Heart left ventricle (tissue), 16 donors: Measurements from ENCODE around the gene POU3F3. TPM values are rescaled to one million over a fixed set of nuclear protein-coding genes. Genes with fewer than 3 reads are reported as not detected.

ENCODE experiments used
- ATAC-seq, 4 donors: fragments of 200-7000 bp; cut with Tn5 transposase; one replicate each; pipeline ENCODE4 v1.9.1; 2020 to 2022; ENCODE audit warnings: moderate library complexity in 4 of 4, mild to moderate bottlenecking in 3 of 4, moderate number of reproducible peaks in 1 of 4
- DNase-seq, 5 donors: peaks; one replicate each; pipeline ENCODE4 v3.0.0-alpha.2; 2020
- H3K27ac ChIP-seq, 12 donors: fragments of 200-600 bp; sonication (generic) in 4 of 12; one replicate each; pipeline versions ENCODE4 v1.5.0 to v1.8.0; 2016 to 2022; ENCODE audit warnings: mild to moderate bottlenecking in 2 of 12
- H3K27me3 ChIP-seq, 9 donors: fragments of 200-600 bp; sonication (generic) in 2 of 9; one replicate each; pipeline versions ENCODE4 v1.5.1 to v1.8.0; 2016 to 2022; ENCODE audit warnings: mild to moderate bottlenecking in 3 of 9
- H3K36me3 ChIP-seq, 9 donors: fragments of 200-600 bp; sonication (generic) in 2 of 9; one replicate each; pipeline versions ENCODE4 v1.5.0 to v1.8.0; 2018 to 2022; ENCODE audit warnings: mild to moderate bottlenecking in 2 of 9
- H3K4me1 ChIP-seq, 12 donors: fragments of 200-600 bp; sonication (generic) in 4 of 12; one replicate each; pipeline versions ENCODE4 v1.5.0 to v1.8.0; 2016 to 2022; ENCODE audit warnings: mild to moderate bottlenecking in 3 of 12
- H3K4me3 ChIP-seq, 12 donors: fragments of 200-600 bp; sonication (generic) in 4 of 12; one replicate each; pipeline versions ENCODE4 v1.5.0 to v1.8.0; 2017 to 2022; ENCODE audit warnings: mild to moderate bottlenecking in 9 of 12, moderate library complexity in 4 of 12
- H3K9me3 ChIP-seq, 12 donors: fragments of 200-600 bp; sonication (generic) in 4 of 12; one replicate each; pipeline versions ENCODE4 v1.5.0 to v1.8.0; 2016 to 2022; ENCODE audit warnings: mild to moderate bottlenecking in 1 of 12
- POLR2A ChIP-seq, 2 donors: fragments of 450-650 bp; IDR thresholded peaks; one replicate each; pipeline ENCODE4 v1.6.1; 2017; ENCODE audit warnings: antibody characterized with exemption in 2 of 2, mild to moderate bottlenecking in 2 of 2, moderate library complexity in 2 of 2
- WGBS, 4 donors: extraction: QIAGEN DNeasy Blood & Tissue Kit in 2 of 4; methylation state at CpG; one replicate each; pipeline versions ENCODE4 v1.1.5 to v1.1.7; 2013 to 2018; 5-methylcytosine and 5-hydroxymethylcytosine counted together
- intact Hi-C, 10 donors: fragments of 100-400 bp; cut with DNase I; formaldehyde crosslinking; loops; one replicate each; pipeline versions ENCODE4 v1.11.1 to v1.14.2; 2022
- polyA plus RNA-seq, 2 donors: library from polyadenylated mRNA; stranded (reverse); fragments of 200-250 nt; gene quantifications; one replicate each; pipeline ENCODE4 v1.2.3, GENCODE V29; 2013
- total RNA-seq, 9 donors: library from RNA; depleted of rRNA in 2 of 9; stranded (reverse); fragments of >200 nt in 2 of 9; fragmentation: NEBNext Ultra II Directional in 3 of 9; extraction: Animal tissue kit (Norgen Biotek cat#: 25700) in 3 of 9; gene quantifications; one replicate each; pipeline versions ENCODE4 v1.1.0 to v1.2.4, GENCODE V29; 2016 to 2023
- TF ChIP-seq, protein P1 (sequence below), 12 donors: fragments of 200-600 bp; sonication (generic) in 4 of 12; IDR thresholded peaks; one replicate each; pipeline versions ENCODE4 v1.5.0 to v1.8.0; 2018 to 2022; ENCODE audit warnings: antibody characterized with exemption in 12 of 12, mild to moderate bottlenecking in 5 of 12
- donor health status: ischemic (EF 13 %, LVEDD 7.1; RV severe dilation, severe dysfunction).
- donor health status: healthy with polysubstance abuse.
- donor health status: DM: no; HTN: yes; CAD: no.
- donor health status: DM: no; HTN: no; CAD: no.
- donor health status: ischemic (EF 25% LVEDD 6.9; RV normal size, moderate dysfunction).
- donor health status: ischemic (EF 25% LVEDD 5.7; RV mildly dilated, moderate dysfunction).
- donor health status: healthy.
- donor health status: DM: yes; HTN: yes; CAD: no.
- donor health status: ischemic (EF 35%, LVEDD 5.7; RV mildly dilated, moderate dysfunction).
- donor health status: nonischemic (EF 11% LVEDD 7.7; RV severe dilation, severe dysfunction).
- donor health status: DM: yes; HTN: yes; CAD: no.
- donor health status: PGD.
- donor health status: ischemic (EF 29% LVEDD 5.4; RV normal size, mild dysfunction).
- donor health status: nonischemic (EF 23%, LVEDD 6.1; RV moderate dilation, normal function).

POU3F3 gene
- total and polyA plus RNA-seq, 11 donors = 0.08 to 0.27 TPM; not detected in 9

DNA sequence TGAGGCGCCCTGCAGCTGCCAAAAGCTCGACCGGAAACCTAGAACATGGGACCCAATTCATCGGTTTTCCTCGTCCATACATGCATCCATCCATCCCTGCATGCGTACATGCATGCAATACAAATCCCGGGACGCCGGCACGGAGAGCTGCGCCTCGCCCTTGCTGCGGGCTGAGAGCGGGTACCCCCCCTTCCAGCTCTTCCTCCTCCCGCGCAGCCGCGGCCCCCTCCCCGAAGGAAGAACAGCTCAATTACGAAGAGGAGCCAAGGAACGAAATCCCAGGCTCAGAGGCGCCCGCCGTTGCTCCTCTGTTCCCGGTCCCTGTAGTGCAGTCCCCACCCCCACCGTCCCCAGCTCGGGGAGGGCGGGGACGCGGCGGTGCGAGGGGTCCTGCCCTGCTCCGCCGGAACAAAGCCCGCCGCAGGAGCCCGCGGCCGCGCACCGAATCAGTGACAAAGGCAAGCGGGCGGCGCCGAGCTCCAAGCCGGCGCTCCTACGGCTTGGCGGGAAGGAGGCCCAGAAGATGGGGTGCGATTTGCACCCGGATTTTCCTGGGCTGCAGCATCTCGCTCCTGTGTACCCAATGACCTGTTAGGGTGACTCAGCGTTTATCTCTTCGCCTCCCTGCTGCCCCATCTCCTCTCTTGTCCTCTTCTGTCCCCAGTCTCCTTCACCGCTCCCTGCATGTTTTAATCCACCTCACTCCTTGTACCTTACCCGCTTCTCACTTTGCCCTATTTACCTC lies 8.9 kb upstream of the POU3F3 start:
- no peaks in the 10 kb centered on the region for H3K36me3 ChIP-seq
- 2 to 7% (median 2%) methylated on average over 46 to 56 of the region's 56 CpGs for WGBS, 4 donors
- peaks cover 0 to 33% (median 10%) of the 10 kb centered on the region in 12 donors for H3K4me1 ChIP-seq
- intact Hi-C loops = no loop called here
- H3K27me3 ChIP-seq = peaks cover 57 to 100% (median 94%) of the 10 kb centered on the region in 9 donors
- no peaks in the 10 kb centered on the region for H3K9me3 ChIP-seq
- ATAC-seq (peak in 1 of 4 donors; percentile 43), DNase-seq (peak in 1 of 5 donors; percentile 55)
- H3K27ac ChIP-seq = no peak overlapping the region
- no peak for TF ChIP-seq POLR2A (IDR thresholded peaks at IDR 0.05)
- TF ChIP-seq, protein P1, sequence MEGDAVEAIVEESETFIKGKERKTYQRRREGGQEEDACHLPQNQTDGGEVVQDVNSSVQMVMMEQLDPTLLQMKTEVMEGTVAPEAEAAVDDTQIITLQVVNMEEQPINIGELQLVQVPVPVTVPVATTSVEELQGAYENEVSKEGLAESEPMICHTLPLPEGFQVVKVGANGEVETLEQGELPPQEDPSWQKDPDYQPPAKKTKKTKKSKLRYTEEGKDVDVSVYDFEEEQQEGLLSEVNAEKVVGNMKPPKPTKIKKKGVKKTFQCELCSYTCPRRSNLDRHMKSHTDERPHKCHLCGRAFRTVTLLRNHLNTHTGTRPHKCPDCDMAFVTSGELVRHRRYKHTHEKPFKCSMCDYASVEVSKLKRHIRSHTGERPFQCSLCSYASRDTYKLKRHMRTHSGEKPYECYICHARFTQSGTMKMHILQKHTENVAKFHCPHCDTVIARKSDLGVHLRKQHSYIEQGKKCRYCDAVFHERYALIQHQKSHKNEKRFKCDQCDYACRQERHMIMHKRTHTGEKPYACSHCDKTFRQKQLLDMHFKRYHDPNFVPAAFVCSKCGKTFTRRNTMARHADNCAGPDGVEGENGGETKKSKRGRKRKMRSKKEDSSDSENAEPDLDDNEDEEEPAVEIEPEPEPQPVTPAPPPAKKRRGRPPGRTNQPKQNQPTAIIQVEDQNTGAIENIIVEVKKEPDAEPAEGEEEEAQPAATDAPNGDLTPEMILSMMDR (IDR thresholded peaks at IDR 0.05) = no peak
- H3K4me3 ChIP-seq = peak overlapping the region in 7 of 12 donors; percentile 6 to 26 (median 14)

DNA sequence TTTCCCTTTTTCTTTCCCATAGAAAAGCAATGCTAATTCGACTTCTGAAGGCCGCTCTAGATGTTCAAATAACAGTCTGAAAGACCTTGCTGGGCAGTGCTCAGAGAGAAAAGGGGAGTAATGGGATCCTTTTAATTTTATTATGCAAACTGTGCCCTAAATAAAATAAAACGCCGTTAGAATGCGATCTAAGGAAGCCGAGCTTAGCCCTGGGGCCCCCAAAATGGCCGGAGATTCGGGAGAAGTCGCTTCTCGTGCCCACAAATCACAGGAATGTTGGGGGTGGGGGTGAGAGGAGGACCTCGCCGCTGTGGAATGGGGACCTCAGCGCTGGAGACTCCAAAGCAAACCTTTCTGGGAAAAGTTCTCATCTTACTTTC lies 8.4 kb upstream of the POU3F3 start:
- no peaks in the 10 kb centered on the region for H3K36me3 ChIP-seq
- peaks cover 62 to 100% (median 97%) of the 10 kb centered on the region in 9 donors for H3K27me3 ChIP-seq
- no peaks in the 10 kb centered on the region for H3K9me3 ChIP-seq
- ATAC-seq (no peak), DNase-seq (no peak)
- no peak overlapping the region for H3K27ac ChIP-seq
- no peak overlapping the region for H3K4me3 ChIP-seq
- no peak for TF ChIP-seq POLR2A (IDR thresholded peaks at IDR 0.05)
- TF ChIP-seq, protein P1 (IDR thresholded peaks at IDR 0.05) = no peak
- H3K4me1 ChIP-seq = peaks cover 0 to 33% (median 10%) of the 10 kb centered on the region in 12 donors
- whole genome bisulfite sequencing, 4 donors = 3 to 8% (median 7%) methylated on average over 13 of the region's 13 CpGs
- intact Hi-C loops = no loop called here

DNA sequence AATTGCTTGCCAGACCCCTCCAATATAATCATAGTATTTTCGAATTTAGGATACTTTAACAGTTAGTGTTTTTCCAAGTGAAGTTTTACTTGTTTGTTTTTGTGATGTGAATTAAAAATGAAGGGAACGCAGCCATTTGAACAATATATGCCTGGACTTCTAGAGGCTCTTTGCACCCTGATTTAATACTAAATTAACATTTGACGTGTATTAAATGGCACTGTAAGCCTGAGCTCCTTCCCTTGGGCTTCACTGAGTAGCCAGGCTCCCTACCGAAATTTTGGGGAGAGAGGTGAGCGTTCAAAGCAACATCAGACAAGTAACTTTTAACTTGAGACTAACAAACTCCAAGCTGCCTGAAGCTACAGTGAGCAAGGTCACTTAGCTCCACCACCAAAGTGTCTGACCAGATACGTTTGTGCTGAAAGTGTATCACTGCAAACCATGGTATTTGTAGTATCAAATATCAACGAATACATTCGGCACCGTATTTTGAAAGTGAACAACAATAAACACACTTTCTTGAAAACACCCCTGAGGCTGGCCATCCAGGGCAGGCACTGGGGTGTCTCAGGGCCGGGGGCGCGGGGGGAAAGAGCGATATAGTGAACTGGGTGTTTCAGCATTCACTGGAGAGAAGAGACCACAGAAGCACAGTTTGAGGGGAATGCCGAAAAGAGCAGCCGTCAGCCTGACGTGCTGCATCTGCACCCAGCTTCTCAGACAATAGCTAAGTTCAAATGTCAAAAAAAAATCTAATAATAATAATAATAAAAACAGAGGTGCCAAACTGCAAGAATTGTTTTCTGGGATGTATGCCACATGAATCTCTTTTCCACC lies 7.7 kb upstream of the POU3F3 start:
- Histone ChIP-seq H3K4me3 (no peak overlapping the region), H3K4me1 (peaks cover 0 to 33% (median 10%) of the 10 kb centered on the region in 12 donors), H3K27ac (no peak overlapping the region), H3K36me3 (no peaks in the 10 kb centered on the region), H3K27me3 (peaks cover 69 to 100% (median 98%) of the 10 kb centered on the region in 9 donors), H3K9me3 (no peaks in the 10 kb centered on the region)
- 5 to 10% (median 8%) methylated on average over 16 of the region's 16 CpGs for WGBS, 4 donors
- intact Hi-C loops = no loop called here
- DNase-seq (no peak), ATAC-seq (no peak)
- no peak for TF ChIP-seq POLR2A (IDR thresholded peaks at IDR 0.05)
- TF ChIP-seq, protein P1 (IDR thresholded peaks at IDR 0.05) = no peak
